Right kidney (tissue), 9 donors: ENCODE measurements around the gene TPRKB.
"Not testable (repeated sequence)": the region's sequence is repeated elsewhere in the genome, so short reads cannot be mapped to it uniquely, and the experiment has no call there.

Experiments used
- DNase-seq: peaks from one replicate; pipeline ENCODE4 v3.0.0-alpha.2; 2016
- long read RNA-seq, 8 donors: transcript quantifications; one replicate each; lab custom pipeline, GENCODE V29; 2026

Gene TPRKB
- long read RNA-seq, donor 1, transcript TPRKB-201 (5 exons, 748 nt) = major isoform, 31 of 81 reads
- long read RNA-seq, donor 1, transcript TPRKB-208 (2 exons, 730 nt) = minor isoform, 7 of 81 reads
- long read RNA-seq, donor 1, partial matches to known transcripts = 29 of 81 reads
- long read RNA-seq, donor 1, other reads (novel, unspliced or antisense) = 9 of 81 reads
- long read RNA-seq, donor 2, transcript TPRKB-201 (5 exons, 748 nt) = major isoform, 12 of 49 reads
- long read RNA-seq, donor 2, partial matches to known transcripts = 23 of 49 reads
- long read RNA-seq, donor 2, other reads (novel, unspliced or antisense) = 7 of 49 reads
- long read RNA-seq, donor 3, transcript TPRKB-201 (5 exons, 748 nt) = major isoform, 7 of 18 reads
- long read RNA-seq, donor 3, partial matches to known transcripts = 11 of 18 reads
- long read RNA-seq, donor 3, other reads (novel, unspliced or antisense) = 0 of 18 reads
- long read RNA-seq, donor 4, transcript TPRKB-201 (5 exons, 748 nt) = major isoform, 17 of 32 reads
- long read RNA-seq, donor 4, transcript TPRKB-208 (2 exons, 730 nt) = minor isoform, 6 of 32 reads
- long read RNA-seq, donor 4, partial matches to known transcripts = 6 of 32 reads
- long read RNA-seq, donor 4, other reads (novel, unspliced or antisense) = 0 of 32 reads
- long read RNA-seq, donor 5, transcript TPRKB-201 (5 exons, 748 nt) = major isoform, 16 of 53 reads
- long read RNA-seq, donor 5, partial matches to known transcripts = 18 of 53 reads
- long read RNA-seq, donor 5, other reads (novel, unspliced or antisense) = 6 of 53 reads
- long read RNA-seq, donor 6, transcript TPRKB-201 (5 exons, 748 nt) = major isoform, 11 of 59 reads
- long read RNA-seq, donor 6, transcript TPRKB-208 (2 exons, 730 nt) = major isoform, 11 of 59 reads
- long read RNA-seq, donor 6, partial matches to known transcripts = 21 of 59 reads
- long read RNA-seq, donor 6, other reads (novel, unspliced or antisense) = 12 of 59 reads
- long read RNA-seq, donor 7, transcript TPRKB-208 (2 exons, 730 nt) = minor isoform, 8 of 86 reads
- long read RNA-seq, donor 7, transcript TPRKB-201 (5 exons, 748 nt) = major isoform, 22 of 86 reads
- long read RNA-seq, donor 7, transcript TPRKB-203 (6 exons, 816 nt) = minor isoform, 5 of 86 reads
- long read RNA-seq, donor 7, partial matches to known transcripts = 38 of 86 reads
- long read RNA-seq, donor 7, other reads (novel, unspliced or antisense) = 9 of 86 reads
- long read RNA-seq, donor 8, transcript TPRKB-201 (5 exons, 748 nt) = major isoform, 23 of 53 reads
- long read RNA-seq, donor 8, transcript TPRKB-208 (2 exons, 730 nt) = minor isoform, 6 of 53 reads
- long read RNA-seq, donor 8, partial matches to known transcripts = 16 of 53 reads
- long read RNA-seq, donor 8, other reads (novel, unspliced or antisense) = 5 of 53 reads

GRCh38 chr2:73736855-73737779 lies at the start of gene TPRKB:
TSS of gene TPRKB (minus strand) at chr2:73737345. CDS start at chr2:73734569, 2,776 bp downstream.
- DNase-seq = peak; percentile 82

DNA sequence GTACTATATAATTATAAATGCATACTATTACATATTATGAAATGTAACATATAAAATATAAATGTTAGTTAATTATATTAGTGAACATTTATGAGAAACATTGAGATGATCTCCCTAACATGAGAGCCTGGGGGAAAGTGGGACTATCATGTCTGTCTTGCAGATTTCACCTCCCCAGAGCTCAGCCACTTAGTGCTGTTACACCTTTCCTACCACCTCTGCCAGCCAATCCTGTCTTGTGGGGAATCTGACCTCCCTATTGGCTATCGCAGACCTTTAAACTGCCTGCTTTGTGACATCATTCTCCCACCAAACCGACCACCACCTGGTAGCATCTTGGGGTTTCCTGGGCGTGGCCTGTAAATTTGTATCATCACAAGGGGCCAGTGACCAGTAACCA lies 46.7 kb upstream of the TPRKB start, which contains the start of gene C2orf78:
TSS of gene C2orf78 (plus strand) at position 301 of the 400 bp plus-strand sequence. CDS start 127 bp downstream, outside the sequence.
- not testable (repeated sequence) for DNase-seq

DNA sequence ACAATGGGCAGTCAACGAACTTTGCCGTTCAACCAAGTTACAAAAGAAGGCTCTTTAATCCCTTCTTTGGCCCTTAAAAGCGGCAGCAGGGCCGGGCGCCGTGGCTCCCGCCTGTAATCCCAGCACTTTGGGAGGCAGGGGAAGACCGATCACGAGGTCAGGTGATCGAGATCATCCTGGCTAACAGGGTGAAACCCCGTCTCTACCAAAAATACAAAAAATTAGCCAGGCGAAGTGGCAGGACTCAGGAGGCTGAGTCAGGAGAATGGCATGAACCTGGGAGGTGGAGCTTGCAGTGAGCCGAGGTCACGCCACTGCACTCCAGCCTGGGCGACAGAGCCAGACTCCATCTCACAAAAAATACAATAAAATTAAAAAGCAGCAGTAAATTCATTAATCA lies 46.3 kb upstream of the TPRKB start:
- not testable (repeated sequence) for DNase-seq

DNA sequence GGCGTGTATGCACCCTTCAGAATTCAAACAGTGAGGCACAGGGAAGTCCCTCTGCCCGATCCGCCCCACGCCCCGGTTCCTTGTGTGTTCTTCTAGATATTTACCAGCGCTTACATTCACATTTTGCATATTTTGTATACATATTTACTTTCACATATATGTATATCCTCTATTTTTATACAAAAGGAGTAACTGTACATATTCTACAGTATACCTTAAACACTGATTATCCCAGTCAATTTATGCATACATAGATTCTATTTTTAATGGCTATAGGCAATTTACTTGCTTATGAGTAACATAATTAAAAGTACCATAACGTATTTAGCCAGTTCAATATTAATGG lies 43.1 kb upstream of the TPRKB start:
- DNase-seq = no peak

DNA sequence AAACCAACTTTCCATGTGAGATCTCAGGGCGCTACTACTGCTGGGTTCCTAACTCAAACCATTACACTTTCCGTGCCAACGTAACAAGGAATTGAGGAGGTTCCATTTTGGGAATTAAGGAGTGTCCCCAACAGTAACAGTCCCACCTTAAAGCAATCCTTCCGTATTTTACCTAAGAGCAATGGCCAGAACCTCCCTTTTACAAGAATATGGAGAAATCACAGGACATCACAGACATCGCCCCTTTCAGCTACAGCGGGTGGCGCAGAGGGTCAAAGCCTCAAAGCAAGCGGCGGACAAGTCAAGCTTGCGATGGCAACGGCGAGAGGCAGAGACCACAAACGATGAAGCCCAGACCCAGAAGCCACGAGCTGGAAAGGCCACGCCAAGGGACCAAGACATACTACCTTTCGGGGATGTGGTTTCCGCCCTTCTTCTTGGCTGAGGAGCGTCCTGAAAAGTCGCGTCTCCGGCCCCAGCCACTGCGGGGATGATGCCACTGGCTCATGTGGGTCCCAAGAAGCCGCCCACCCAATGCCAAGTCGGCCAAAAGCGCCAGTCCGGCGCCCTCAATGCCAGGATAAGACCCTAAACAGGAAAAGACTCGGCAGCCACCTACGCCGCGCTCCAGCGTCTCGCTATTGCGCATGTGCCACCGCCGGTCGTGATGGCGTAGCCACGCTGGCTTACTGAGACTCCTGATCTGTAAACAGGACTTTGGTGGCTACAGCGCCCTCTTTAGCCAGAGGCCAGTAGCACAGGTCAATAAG lies 42.5 kb upstream of the TPRKB start, which contains the start of gene DUSP11:
TSS of gene DUSP11 (minus strand) at position 637 of the 770 bp plus-strand sequence. CDS start at position 508, 129 bp downstream.
- DNase-seq = peak; percentile 88

DNA sequence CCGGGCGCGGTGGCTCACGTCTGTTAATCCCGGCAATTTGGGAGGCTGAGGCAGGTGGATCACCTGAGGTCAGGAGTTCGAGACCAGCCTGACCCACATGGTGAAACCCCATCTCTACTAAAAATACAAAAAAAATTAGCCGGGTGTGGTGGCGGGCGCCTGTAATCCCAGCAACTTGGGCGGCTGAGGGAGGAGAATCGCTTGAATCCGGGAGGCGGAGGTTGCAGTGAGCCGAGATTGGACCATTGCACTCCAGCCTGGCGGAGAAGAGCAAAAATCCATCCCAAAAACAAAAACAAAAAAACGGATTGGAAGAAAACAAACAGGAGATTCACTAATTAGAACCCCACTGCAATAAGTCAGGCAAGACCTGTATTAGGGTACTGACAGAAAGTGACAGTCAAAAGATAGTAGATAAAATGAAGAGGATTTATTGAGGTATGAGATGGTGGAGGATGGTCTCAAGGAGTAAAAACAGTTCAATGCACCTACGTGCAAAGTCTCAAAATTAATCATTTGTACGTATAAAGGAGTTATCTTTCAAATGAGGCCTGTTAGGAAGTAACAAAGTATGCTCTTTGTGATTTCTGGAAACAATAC lies 41.8 kb upstream of the TPRKB start:
- not testable (repeated sequence) for DNase-seq

- no peak for DNase-seq
Measured at GRCh38 chr2:73776869-73777519, 39.8 kb upstream of the TPRKB start.

- no peak for DNase-seq
Measured at GRCh38 chr2:73776381-73776780, 39.2 kb upstream of the TPRKB start.

- no peak for DNase-seq
Measured at GRCh38 chr2:73772819-73773218, 35.7 kb upstream of the TPRKB start.

GRCh38 chr2:73770725-73771124 lies 33.6 kb upstream of the TPRKB start:
- DNase-seq = no peak

- no peak for DNase-seq
Measured at GRCh38 chr2:73766994-73767393, 29.8 kb upstream of the TPRKB start.

- no peak for DNase-seq
Measured at GRCh38 chr2:73766349-73766748, 29.2 kb upstream of the TPRKB start.

DNA sequence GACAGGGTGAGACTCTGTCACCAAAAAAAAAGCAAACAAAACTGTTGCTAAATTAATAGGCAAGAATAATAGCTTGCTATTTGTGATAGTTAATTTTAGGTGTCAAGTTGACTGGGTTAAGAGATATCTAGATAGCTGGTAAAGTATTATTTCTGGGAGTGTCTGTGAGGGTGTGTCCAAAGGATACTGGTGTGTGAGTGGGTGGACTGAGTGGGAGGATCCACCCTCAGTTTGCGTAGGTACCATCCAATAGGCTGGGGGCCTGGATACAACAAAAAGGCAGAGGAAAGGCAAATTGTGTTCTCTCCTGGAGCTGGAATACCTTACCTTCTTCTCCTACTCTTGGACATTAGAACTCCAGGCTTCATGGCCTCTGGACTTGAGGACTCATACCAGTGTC lies 27.8 kb upstream of the TPRKB start:
- no peak for DNase-seq

DNA sequence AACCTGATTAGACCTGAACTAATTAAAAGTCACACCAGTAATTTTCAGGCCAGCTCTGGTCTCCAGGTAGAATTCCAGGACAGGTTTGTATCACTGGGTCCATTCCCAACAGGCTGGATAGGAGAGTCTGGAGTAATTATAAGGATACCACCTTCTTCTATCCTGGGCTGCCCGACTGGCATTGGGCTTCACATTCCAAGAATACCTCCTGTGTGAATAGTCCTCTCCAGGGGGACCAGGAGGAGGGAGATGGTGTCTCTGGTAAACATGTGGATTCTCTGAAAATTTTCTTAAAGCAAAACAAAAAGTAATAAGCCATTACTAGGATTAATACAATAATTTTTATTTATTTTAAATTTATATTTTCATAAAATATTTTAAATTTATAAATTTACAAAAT lies 25.4 kb upstream of the TPRKB start:
- no peak for DNase-seq

DNA sequence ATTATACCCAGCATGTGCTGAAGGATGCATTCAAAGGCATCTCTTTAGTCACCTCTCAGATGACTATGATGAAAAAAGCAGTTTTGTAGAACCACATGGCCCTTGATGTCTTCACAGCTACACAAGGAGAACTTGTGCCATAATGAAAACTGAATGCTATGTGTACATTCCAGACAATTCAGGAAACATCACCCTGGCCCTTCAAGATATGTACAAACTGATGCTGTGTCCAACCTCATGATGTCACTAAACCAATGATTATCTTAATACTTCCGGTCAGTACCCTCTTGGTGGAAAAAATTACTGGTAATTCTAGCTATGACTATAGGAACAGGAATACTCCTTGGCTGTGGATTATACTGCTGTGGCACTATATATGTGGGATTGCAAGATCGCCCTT lies 22.8 kb upstream of the TPRKB start:
- no peak for DNase-seq

DNA sequence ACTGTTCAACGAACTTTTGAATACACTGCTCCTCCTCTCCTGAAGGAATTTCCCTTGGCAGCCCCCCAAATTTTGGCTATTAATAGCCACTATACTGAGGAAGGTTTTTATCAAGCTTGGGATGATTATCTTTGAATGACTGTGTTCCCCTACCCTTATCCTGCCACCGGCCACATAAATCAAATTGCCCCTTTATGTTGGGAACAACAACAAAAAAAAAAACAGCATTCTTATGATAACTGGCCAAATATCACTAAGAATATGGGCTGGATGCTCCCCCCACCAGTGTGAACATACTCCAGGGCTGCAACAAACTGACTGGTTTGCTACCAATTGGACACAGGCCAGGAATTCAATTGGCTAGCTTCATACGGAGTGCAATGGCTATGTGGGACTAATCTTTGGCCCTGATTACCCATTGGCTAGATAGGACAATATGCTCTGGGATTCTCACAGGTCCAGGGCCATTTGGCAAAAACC lies 22.2 kb upstream of the TPRKB start:
- no peak for DNase-seq

- not testable (repeated sequence) for DNase-seq
Measured at GRCh38 chr2:73754332-73754731, 17.2 kb upstream of the TPRKB start.

DNA sequence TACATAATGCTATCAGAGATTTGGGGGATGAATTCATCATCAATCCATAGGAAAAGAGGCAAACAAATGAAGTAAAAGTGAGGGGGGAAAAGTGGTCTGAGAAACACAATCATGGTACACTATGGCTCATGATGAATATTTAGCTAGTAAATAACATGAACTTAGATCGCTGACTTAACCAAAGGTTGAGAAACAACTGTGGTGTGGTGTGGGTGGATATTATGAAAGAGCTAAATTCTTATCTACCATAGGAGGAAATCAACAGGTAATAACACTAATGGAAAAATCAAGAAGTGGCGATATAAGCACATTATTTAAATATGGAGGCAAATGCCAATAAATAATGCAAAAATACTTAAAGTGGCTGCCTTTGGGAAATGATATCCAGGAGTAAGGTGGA lies 12.2 kb upstream of the TPRKB start:
- DNase-seq = no peak

GRCh38 chr2:73746877-73747208 lies 9.7 kb upstream of the TPRKB start:
- DNase-seq = no peak
